ENCODE results near the gene PRKCE.

DNA sequence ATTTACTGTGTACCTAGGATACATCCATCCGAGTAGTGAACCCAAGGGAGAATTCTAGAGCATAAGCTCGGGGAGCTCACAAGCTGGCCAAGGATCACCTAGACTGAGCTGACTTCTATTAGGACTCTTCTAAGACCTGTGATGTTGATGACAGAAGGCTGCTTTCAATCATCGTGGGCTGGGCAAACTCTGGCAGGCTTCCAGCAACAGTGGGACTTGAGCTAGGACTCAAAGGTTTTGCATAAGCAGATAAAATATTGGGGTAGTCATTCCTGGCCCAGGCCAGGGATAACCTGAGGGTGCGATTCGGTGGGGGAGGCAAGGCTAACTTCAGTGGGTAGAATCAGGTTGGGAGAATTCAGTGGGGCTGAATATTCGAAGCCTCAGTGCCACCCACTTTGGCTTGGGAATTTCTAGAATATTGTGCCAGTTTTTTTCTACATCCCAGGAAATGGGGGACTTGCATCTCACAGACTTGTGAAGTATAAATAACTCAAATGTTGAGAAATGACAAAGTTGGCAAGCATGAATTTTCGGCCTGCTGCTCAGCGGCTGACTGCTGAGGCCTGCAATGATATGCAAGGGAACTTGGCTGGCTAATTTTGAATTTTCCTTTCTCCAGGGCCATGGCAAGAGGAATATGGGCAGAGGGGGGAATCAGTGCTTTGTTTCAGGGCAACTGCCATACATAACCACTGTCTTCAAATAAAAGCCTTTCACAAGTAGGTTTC lies 274.3 kb downstream of the PRKCE start:
- TF ChIP-seq, protein P1, sequence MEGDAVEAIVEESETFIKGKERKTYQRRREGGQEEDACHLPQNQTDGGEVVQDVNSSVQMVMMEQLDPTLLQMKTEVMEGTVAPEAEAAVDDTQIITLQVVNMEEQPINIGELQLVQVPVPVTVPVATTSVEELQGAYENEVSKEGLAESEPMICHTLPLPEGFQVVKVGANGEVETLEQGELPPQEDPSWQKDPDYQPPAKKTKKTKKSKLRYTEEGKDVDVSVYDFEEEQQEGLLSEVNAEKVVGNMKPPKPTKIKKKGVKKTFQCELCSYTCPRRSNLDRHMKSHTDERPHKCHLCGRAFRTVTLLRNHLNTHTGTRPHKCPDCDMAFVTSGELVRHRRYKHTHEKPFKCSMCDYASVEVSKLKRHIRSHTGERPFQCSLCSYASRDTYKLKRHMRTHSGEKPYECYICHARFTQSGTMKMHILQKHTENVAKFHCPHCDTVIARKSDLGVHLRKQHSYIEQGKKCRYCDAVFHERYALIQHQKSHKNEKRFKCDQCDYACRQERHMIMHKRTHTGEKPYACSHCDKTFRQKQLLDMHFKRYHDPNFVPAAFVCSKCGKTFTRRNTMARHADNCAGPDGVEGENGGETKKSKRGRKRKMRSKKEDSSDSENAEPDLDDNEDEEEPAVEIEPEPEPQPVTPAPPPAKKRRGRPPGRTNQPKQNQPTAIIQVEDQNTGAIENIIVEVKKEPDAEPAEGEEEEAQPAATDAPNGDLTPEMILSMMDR (IDR thresholded peaks at IDR 0.05; ENCODE audit: extremely low read depth in 1 of 2, insufficient read depth in 1 of 2, low read depth in 1 of 2, low read length in 2 of 2) = no peak
- TF ChIP-seq, protein P2, sequence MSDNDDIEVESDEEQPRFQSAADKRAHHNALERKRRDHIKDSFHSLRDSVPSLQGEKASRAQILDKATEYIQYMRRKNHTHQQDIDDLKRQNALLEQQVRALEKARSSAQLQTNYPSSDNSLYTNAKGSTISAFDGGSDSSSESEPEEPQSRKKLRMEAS (IDR thresholded peaks at IDR 0.05; ENCODE audit: insufficient read depth, insufficient read length) = no peak
- TF ChIP-seq EZH2 (IDR thresholded peaks at IDR 0.05; ENCODE audit: borderline replicate concordance, low read depth, low read length, severe bottlenecking) (no peak), POLR2A (IDR thresholded peaks at IDR 0.05; ENCODE audit: low read depth, low read length) (no peak), POLR2AphosphoS5 (IDR thresholded peaks at IDR 0.05; ENCODE audit: insufficient read depth, low read depth, low read length) (no peak), MYC (IDR thresholded peaks at IDR 0.05; ENCODE audit: low read depth, low read length) (no peak), GATA2 (IDR thresholded peaks at IDR 0.05; ENCODE audit: insufficient read depth, insufficient read length, low read depth, low read length) (no peak), JUN (IDR thresholded peaks at IDR 0.05; ENCODE audit: borderline replicate concordance, insufficient read depth, insufficient read length, low read depth) (no peak)
